ENCODE data around the gene ACTN4. TPM values are rescaled to one million over a fixed set of nuclear protein-coding genes. Genes with fewer than 3 reads are reported as not detected.

The ACTN4 gene
- total RNA-seq, 1 donor from 2014 or later = 744 TPM

DNA sequence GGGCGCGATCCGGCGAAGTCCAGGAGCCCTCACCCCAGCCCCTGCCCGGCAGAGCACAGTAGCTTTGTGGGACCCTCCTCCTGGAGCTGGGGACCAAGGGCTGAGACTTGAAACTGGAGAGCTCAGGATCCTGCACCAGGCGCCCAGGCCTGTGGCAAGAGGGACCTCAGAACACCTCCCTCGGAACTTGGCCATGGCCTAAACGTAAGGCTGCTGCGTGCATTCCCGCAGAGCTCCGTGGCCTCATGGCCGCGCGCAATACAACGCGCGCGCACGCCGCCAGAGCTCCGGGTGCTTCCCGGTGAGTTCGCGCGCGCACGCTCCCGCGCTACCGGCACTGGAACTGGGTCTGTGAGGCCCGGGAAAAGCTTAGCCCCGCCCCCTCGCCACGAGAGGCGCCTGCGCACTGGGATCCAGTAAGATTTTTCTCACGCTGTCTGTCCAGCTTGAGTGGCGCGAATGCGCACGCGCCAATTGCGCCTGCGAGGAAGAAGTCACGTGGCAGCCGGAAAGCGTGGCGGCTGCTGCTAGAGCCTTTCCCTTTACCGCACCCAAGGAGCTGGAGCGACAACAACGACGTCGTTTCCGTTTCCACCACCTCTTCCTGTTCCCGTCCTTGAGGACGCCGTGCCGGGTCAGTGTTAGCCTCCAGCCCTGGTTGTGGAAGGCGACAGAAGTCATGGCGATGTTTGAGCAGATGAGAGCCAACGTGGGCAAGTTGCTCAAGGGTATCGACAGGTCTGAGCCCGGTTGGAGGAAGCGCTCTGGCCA lies 28.7 kb upstream of the ACTN4 start, which contains the start of gene EIF3K:
Gene EIF3K, plus strand, starts transcription at position 599 of the 771 bp plus-strand sequence. Its CDS starts 81 bp downstream, at position 680.
- peaks cover 24% of the 10 kb centered on the region for H3K36me3 Mint-ChIP-seq (ENCODE audit: low read depth, unreplicated experiment)
- H3K27ac Mint-ChIP-seq (ENCODE audit: unreplicated experiment) = peak within 1 kb of the TSS; percentile 100
- DNase-seq (ENCODE audit: low spot score) = peak; percentile 99
- H3K4me3 Mint-ChIP-seq (ENCODE audit: unreplicated experiment) = peak within 1 kb of the TSS; percentile 100
- TF ChIP-seq, protein P1, sequence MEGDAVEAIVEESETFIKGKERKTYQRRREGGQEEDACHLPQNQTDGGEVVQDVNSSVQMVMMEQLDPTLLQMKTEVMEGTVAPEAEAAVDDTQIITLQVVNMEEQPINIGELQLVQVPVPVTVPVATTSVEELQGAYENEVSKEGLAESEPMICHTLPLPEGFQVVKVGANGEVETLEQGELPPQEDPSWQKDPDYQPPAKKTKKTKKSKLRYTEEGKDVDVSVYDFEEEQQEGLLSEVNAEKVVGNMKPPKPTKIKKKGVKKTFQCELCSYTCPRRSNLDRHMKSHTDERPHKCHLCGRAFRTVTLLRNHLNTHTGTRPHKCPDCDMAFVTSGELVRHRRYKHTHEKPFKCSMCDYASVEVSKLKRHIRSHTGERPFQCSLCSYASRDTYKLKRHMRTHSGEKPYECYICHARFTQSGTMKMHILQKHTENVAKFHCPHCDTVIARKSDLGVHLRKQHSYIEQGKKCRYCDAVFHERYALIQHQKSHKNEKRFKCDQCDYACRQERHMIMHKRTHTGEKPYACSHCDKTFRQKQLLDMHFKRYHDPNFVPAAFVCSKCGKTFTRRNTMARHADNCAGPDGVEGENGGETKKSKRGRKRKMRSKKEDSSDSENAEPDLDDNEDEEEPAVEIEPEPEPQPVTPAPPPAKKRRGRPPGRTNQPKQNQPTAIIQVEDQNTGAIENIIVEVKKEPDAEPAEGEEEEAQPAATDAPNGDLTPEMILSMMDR (IDR thresholded peaks at IDR 0.05; ENCODE audit: unreplicated experiment) = no peak
- peaks cover 18% of the 10 kb centered on the region for H3K27me3 Mint-ChIP-seq (ENCODE audit: unreplicated experiment)
- H3K9me3 Mint-ChIP-seq (ENCODE audit: unreplicated experiment) = no peaks in the 10 kb centered on the region
- peaks cover 22% of the 10 kb centered on the region for H3K4me1 Mint-ChIP-seq (ENCODE audit: unreplicated experiment)

GRCh38 chr19:38619361-38620174 lies 27.9 kb upstream of the ACTN4 start:
- peaks cover 29% of the 10 kb centered on the region for H3K36me3 Mint-ChIP-seq (ENCODE audit: low read depth, unreplicated experiment)
- H3K9me3 Mint-ChIP-seq (ENCODE audit: unreplicated experiment) = no peaks in the 10 kb centered on the region
- peaks cover 18% of the 10 kb centered on the region for H3K27me3 Mint-ChIP-seq (ENCODE audit: unreplicated experiment)
- peaks cover 22% of the 10 kb centered on the region for H3K4me1 Mint-ChIP-seq (ENCODE audit: unreplicated experiment)
- TF ChIP-seq, protein P1 (IDR thresholded peaks at IDR 0.05; ENCODE audit: unreplicated experiment) = no peak
- H3K27ac Mint-ChIP-seq (ENCODE audit: unreplicated experiment) = peak overlapping the region; percentile 100
- no peak for DNase-seq (ENCODE audit: low spot score)
- peak overlapping the region; percentile 100 for H3K4me3 Mint-ChIP-seq (ENCODE audit: unreplicated experiment)

DNA sequence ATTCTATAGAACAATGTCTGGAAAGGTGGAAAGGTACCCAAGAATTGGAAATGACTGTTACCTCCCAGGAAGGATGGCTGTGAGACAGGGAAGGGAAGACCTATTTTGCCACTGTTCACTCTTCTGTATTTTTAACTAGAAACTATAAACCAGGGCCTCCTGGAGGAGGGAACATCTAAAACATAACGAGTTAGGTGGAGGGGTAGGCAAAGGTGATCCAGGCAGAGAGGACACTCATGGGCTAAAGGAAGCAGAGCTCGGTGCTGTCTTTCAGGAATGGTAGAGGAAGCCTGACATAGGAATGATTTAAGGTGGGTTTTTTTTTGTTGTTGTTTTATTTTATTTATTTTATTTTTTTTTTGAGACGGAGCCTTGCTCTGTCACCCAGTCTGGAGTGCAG lies 22.6 kb upstream of the ACTN4 start:
- no peak overlapping the region for H3K4me3 Mint-ChIP-seq (ENCODE audit: unreplicated experiment)
- TF ChIP-seq, protein P1 (IDR thresholded peaks at IDR 0.05; ENCODE audit: unreplicated experiment) = no peak
- no peak overlapping the region for H3K27ac Mint-ChIP-seq (ENCODE audit: unreplicated experiment)
- no peak for DNase-seq (ENCODE audit: low spot score)
- H3K4me1 Mint-ChIP-seq (ENCODE audit: unreplicated experiment) = peaks cover 11% of the 10 kb centered on the region
- peaks cover 51% of the 10 kb centered on the region for H3K36me3 Mint-ChIP-seq (ENCODE audit: low read depth, unreplicated experiment)
- no peaks in the 10 kb centered on the region for H3K9me3 Mint-ChIP-seq (ENCODE audit: unreplicated experiment)
- peaks cover 10% of the 10 kb centered on the region for H3K27me3 Mint-ChIP-seq (ENCODE audit: unreplicated experiment)

DNA sequence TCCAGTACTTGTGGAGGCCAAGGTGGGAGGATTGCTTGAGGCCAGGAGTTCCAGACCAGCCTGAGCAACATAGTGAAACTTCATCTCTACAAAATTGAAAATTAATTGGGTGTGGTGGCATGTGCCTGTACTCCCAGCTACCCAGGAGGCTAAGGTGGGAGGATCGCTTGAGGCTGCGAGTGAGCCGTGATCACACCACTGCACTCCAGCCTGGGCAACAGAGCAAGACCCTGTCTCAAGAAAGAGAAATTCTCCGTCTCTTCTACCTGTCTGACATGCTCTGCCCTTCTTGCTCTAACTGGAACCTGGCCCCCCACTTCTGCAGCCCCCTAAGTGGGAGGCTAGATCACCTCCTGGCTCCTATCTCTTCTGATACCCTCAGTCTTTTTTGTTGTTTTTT lies 21.0 kb upstream of the ACTN4 start:
- Mint-ChIP-seq H3K36me3 (ENCODE audit: low read depth, unreplicated experiment) (peaks cover 55% of the 10 kb centered on the region), H3K4me1 (ENCODE audit: unreplicated experiment) (peaks cover 6% of the 10 kb centered on the region), H3K27ac (ENCODE audit: unreplicated experiment) (peak overlapping the region; percentile 52), H3K9me3 (ENCODE audit: unreplicated experiment) (no peaks in the 10 kb centered on the region), H3K27me3 (ENCODE audit: unreplicated experiment) (peaks cover 6% of the 10 kb centered on the region), H3K4me3 (ENCODE audit: unreplicated experiment) (no peak overlapping the region)
- TF ChIP-seq, protein P1 (IDR thresholded peaks at IDR 0.05; ENCODE audit: unreplicated experiment) = no peak
- no peak for DNase-seq (ENCODE audit: low spot score)

Data from endothelial cell (in vitro differentiated cells).